ENCODE results near the gene ZNF280C.

The ZNF280C gene

GRCh38 chrX:130282151-130282550, 13.5 kb upstream of the ZNF280C start:
- TF ChIP-seq GATA3 (IDR thresholded peaks at IDR 0.05; ENCODE audit: low read depth, low read length) (no peak), GATA2 (IDR thresholded peaks at IDR 0.05; ENCODE audit: low read depth, low read length) (no peak)

GRCh38 chrX:130280901-130281300, 12.2 kb upstream of the ZNF280C start:
- no peak for TF ChIP-seq GATA3 (IDR thresholded peaks at IDR 0.05; ENCODE audit: low read depth, low read length)
- no peak for TF ChIP-seq GATA2 (IDR thresholded peaks at IDR 0.05; ENCODE audit: low read depth, low read length)

GRCh38 chrX:130267956-130268448, 697 bp downstream of the ZNF280C start:
- TF ChIP-seq GATA3 (IDR thresholded peaks at IDR 0.05; ENCODE audit: low read depth, low read length) (no peak), GATA2 (IDR thresholded peaks at IDR 0.05; ENCODE audit: low read depth, low read length) (no peak)

DNA sequence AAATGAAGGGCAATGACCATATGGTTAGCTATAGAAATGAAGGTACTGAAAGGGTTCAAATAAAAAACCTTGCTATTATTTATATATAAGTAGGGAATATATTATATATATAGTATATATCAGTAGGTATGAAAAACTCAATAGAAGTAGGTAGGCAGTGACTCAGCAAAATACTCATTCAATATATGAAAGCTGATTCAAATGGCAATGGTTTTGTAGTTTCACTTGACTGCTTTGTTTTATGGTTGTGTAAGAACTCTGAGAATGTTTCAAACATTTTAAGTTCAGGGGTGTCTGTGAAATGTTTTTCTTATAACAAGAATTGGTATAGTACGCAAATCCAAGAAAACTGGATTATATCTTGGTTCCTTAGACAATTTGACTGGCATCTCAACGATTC, 4.1 kb downstream of the ZNF280C start:
- TF ChIP-seq GATA2 (IDR thresholded peaks at IDR 0.05; ENCODE audit: low read depth, low read length) (no peak), GATA3 (IDR thresholded peaks at IDR 0.05; ENCODE audit: low read depth, low read length) (no peak)

DNA sequence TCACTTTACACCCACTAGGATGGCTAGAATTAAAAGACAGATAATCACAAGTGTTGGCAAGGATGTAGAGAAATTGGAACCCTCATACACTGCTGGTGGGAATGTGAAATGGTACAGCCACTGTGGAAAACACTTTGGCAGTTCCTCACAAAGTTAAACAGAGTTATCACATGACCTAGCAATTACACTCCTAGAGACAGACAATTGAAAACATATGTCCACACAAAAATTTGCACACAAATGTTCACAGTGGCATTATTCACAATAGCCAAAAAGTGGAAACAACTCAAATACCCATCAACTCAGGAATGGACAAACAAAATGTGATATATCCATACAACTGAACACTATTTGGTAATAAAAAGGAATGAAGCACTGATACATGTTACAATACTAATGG, 5.7 kb downstream of the ZNF280C start:
- TF ChIP-seq GATA2 (IDR thresholded peaks at IDR 0.05; ENCODE audit: low read depth, low read length) (no peak), GATA3 (IDR thresholded peaks at IDR 0.05; ENCODE audit: low read depth, low read length) (no peak)

DNA sequence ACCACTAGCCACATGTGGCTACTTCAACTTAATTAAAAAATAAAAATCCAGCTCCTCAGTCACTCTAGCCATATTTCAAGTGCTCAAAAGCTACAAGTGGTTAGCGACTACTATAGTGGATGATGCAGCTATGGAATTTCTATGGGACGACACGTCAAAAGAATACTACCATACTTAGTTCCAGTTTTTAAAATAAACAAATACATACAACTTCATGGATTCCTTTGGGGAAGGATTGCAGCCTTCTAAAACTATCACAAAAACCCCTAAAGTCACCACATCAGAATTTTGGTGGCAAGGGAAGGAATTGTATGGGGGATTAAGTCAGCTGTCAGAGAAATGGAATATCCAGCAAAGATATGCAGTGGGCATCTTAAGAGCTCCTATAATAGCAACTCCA, 6.5 kb downstream of the ZNF280C start:
- TF ChIP-seq GATA3 (IDR thresholded peaks at IDR 0.05; ENCODE audit: low read depth, low read length) (no peak), GATA2 (IDR thresholded peaks at IDR 0.05; ENCODE audit: low read depth, low read length) (no peak)

DNA sequence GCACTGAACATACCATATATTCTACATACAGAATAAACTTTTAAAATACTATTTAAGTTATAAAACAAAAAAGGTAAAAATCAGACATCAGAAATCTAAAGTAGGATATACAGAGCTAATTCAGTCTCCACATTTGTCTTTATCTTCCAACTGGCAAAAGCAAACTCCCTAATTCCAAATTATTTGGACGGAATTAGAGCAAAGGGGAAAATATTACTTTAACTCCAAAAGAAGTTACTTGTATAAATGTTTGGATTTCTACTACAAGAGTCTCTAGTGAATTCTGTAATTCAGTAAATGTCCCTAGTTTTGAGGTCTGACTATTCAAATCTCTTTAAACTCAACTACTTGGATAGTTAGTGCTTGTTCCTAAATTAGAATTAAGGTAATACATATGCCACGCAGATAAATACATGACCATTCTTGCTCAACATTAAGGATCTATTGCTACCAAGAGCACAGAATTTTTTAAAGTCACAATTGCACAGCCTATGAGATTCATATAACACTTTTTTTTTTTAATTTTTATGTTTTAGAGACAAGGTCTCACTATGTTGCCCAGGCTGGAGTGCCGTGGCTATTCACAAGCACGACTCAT, 7.3 kb downstream of the ZNF280C start:
- TF ChIP-seq GATA3 (IDR thresholded peaks at IDR 0.05; ENCODE audit: low read depth, low read length) (no peak), GATA2 (IDR thresholded peaks at IDR 0.05; ENCODE audit: low read depth, low read length) (no peak)

- TF ChIP-seq GATA3 (IDR thresholded peaks at IDR 0.05; ENCODE audit: low read depth, low read length) (no peak), GATA2 (IDR thresholded peaks at IDR 0.05; ENCODE audit: low read depth, low read length) (no peak)
Measured at GRCh38 chrX:130260316-130260715, 8.4 kb downstream of the ZNF280C start.

GRCh38 chrX:130253916-130254315, 14.8 kb downstream of the ZNF280C start:
- TF ChIP-seq GATA2 (IDR thresholded peaks at IDR 0.05; ENCODE audit: low read depth, low read length) (no peak), GATA3 (IDR thresholded peaks at IDR 0.05; ENCODE audit: low read depth, low read length) (no peak)

DNA sequence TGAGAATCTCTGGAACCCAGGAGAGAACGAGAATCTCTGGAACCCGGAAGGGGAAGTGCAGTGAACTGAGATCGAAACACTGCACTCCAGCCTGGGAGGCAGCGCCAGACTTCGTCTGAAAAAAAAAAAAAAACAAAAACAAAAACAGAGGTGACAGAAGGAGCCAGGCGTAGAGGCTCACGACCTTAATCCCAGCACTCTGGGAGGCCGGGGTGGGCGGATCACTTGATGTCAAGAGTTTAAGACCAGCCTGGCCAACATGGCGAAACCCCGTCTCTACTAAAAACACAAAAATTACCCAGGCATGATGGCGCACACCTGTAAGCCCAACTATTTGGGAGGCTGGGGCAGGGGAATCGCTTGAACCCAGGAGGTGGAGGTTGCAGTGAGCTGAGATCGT, 17.0 kb downstream of the ZNF280C start:
- TF ChIP-seq GATA3 (IDR thresholded peaks at IDR 0.05; ENCODE audit: low read depth, low read length) = no peak
- TF ChIP-seq GATA2 (IDR thresholded peaks at IDR 0.05; ENCODE audit: low read depth, low read length) = no peak

- TF ChIP-seq GATA3 (IDR thresholded peaks at IDR 0.05; ENCODE audit: low read depth, low read length) (no peak), GATA2 (IDR thresholded peaks at IDR 0.05; ENCODE audit: low read depth, low read length) (no peak)
Measured at GRCh38 chrX:130247996-130248395, 20.7 kb downstream of the ZNF280C start.

GRCh38 chrX:130246084-130246483, 22.6 kb downstream of the ZNF280C start:
- TF ChIP-seq GATA3 (IDR thresholded peaks at IDR 0.05; ENCODE audit: low read depth, low read length) (no peak), GATA2 (IDR thresholded peaks at IDR 0.05; ENCODE audit: low read depth, low read length) (no peak)

GRCh38 chrX:130245441-130245840, 23.3 kb downstream of the ZNF280C start:
- no peak for TF ChIP-seq GATA3 (IDR thresholded peaks at IDR 0.05; ENCODE audit: low read depth, low read length)
- no peak for TF ChIP-seq GATA2 (IDR thresholded peaks at IDR 0.05; ENCODE audit: low read depth, low read length)

DNA sequence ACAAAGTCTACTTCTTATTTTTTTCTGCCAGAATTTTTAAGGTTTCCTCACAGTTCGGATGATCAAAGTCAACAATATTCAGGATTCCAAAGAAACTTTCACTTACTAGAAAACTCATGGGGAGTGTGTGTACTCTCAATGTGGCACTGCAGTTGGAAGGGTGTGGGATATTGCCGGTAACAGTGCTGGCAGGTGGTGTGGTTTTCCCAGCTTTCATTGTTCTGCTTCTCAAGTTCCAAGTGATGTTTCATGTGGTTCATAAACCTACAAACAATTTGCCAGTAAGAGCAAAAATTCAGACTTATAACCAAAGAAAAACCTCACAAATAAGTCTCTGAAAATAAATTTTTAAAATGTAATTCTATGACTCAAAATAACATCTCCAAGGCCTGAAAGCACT, 39.8 kb downstream of the ZNF280C start:
- TF ChIP-seq GATA2 (IDR thresholded peaks at IDR 0.05; ENCODE audit: low read depth, low read length) = no peak
- TF ChIP-seq GATA3 (IDR thresholded peaks at IDR 0.05; ENCODE audit: low read depth, low read length) = no peak

DNA sequence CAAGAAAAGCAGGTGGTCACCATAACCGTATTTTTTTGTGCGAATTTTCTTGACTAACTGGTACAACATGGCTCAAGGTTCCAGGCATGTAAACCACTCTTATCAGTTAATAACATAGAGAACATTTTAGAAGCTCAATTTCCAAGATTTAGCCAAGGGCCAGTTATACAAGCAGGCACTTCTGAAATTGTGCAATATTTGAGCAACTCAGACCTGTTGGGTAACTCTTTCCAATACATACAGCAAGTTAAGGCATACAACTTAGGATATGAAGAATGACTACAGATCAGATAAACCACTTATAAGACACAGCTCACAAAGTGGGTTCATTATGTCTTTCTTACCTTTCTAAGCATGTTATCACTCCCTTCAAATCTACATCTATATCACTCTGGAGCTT, 43.9 kb downstream of the ZNF280C start:
- TF ChIP-seq GATA2 (IDR thresholded peaks at IDR 0.05; ENCODE audit: low read depth, low read length) (no peak), GATA3 (IDR thresholded peaks at IDR 0.05; ENCODE audit: low read depth, low read length) (no peak)

GRCh38 chrX:130216320-130216719, 52.4 kb downstream of the ZNF280C start:
- TF ChIP-seq GATA2 (IDR thresholded peaks at IDR 0.05; ENCODE audit: low read depth, low read length) = no peak
- TF ChIP-seq GATA3 (IDR thresholded peaks at IDR 0.05; ENCODE audit: low read depth, low read length) = no peak
